Adrenal gland (tissue), 5 donors: ENCODE data around the gene DCP1A.

Experiments
- CTCF ChIP-seq, 6 experiments: fragments of 450-650 bp in 4 of 6; fragments of 200-600 bp in 2 of 6; sonication (generic) in 1 of 6; IDR thresholded peaks; 1 replicate in 5 of 6; 2 replicates in 1 of 6; pipeline versions ENCODE4 v1.5.1 to v1.8.0; 2016 to 2021; ENCODE audit warnings: antibody characterized with exemption in 6 of 6, mild to moderate bottlenecking in 2 of 6, moderate library complexity in 1 of 6
- POLR2A ChIP-seq, 2 donors: fragments of 450-650 bp; IDR thresholded peaks; one replicate each; pipeline ENCODE4 v1.6.1; 2017; ENCODE audit warnings: antibody characterized with exemption in 2 of 2, mild to moderate bottlenecking in 2 of 2, moderate library complexity in 1 of 2
- donor health status: DM: no; HTN: no; CAD: no.

GRCh38 chr3:53328746-53329145 is 18.6 kb downstream of the DCP1A start:
- TF ChIP-seq CTCF (IDR thresholded peaks at IDR 0.05) = no peak
- peak in 1 of 2 donors; percentile 35 for TF ChIP-seq POLR2A (IDR thresholded peaks at IDR 0.05)
